GM19455 (cell line): Measurements from ENCODE around the gene PNLIPRP2.

Experiments used
- ATAC-seq: cut with Tn5 transposase; IDR thresholded peaks from one replicate; pipeline ENCODE4 v1.9.1; 2021; ENCODE audit not compliant: unreplicated experiment

The PNLIPRP2 gene

GRCh38 chr10:116612107-116612769, 8.5 kb upstream of the PNLIPRP2 start:
- no peak for ATAC-seq

- no peak for ATAC-seq
These were observed 7.3 kb upstream of the PNLIPRP2 start for GRCh38 chr10:116613471-116613870.

DNA sequence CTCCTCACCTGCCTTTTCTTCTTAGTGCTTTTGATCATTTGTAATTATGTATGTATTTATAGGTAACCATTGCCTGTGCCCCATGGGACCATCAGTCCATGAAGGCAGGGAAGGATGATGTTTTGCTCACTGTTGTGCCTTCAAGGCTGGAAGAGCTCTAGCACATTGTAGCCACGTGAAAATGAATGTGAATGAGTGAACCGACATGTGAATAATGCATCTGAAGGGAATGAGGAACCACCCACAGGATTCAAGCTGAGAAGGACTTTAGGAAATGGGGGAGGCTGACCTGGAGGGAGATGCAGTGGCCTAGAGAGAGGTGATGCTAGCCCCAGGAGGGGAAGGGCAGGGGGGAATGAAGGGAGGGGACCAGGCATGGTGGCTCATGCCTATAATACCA, 6.0 kb upstream of the PNLIPRP2 start:
- ATAC-seq = no peak

DNA sequence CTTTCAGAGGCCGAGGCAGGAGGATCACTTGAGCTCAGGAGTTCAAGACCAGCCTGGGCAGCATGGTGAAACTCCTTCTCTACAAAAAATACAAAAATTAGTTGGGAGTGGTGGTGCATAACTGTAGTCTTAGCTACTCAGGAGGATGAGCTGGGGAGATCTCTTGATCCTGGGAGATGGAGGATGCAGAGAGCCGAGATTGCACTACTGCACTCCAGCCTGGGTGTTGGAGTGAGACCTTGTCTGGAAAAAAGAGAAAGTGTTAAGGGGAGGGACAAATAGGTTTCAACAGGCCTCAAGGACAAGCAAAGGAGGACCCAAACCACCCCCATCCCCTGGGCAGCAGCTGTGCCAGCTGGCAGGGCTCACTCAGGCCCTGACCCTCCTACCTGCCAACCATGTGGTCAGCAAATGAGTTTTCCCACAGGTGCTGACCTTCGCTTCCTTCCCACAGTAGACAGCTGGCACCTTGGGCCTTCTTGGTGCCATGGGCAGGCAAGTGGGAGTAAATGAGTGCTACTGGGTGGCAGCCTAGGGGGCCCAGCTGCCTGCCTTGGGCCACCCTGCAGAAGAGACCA, 5.5 kb upstream of the PNLIPRP2 start:
- no peak for ATAC-seq

DNA sequence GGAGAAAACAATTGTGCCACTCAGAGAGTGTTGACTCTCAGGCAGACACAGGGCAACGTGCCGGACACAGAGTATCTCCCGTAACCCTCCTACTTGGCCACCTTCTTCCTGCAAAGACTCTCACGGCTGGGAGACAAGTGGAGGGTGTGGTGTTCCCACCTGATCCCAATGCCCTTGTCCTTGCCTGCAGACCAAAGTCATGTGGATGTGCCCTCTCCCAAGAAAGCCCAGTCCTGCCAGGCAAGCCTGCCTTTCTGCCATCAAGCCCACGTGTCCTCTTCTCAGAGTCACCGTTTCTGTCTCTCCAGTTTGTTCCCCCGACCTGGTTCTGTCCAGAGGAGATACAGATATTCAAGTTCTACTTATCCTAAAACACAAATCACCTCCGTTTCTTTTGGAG, 723 bp downstream of the PNLIPRP2 start:
- no peak for ATAC-seq

DNA sequence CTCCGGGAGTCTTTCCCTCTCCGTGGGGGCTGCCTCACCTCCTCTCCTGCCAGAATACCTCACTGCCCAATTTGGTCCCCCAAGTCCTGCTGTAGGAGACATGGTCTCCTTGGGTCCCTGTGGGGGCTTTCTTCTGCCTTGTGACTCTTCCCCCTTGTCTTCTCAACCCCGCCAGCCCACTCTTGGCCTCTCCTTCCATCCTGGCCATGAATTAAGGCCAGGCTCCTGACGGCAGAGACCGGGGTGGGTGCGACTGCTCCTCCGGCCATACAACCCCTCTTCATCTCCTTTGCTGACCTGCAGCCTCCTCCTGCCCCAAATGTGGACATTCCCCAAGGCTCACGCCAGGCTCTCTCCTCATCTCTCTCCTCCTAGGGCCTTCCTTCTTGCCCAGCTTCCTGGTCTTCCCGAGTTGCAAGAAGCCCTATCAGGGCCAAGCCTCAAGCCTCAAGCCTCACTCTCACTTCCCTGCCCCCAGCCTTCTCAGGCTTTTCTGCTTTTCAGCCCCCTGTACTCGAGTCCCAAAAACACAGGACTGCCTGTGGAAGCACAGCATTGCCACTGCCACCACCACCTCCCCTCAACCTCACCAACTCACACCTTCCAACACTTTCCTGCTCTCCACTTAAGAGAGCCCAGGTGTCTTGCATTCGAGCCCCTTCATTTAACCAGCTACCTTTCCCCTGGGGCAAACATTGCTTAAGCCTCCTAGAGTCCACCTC, 1.3 kb downstream of the PNLIPRP2 start:
- ATAC-seq = no peak

DNA sequence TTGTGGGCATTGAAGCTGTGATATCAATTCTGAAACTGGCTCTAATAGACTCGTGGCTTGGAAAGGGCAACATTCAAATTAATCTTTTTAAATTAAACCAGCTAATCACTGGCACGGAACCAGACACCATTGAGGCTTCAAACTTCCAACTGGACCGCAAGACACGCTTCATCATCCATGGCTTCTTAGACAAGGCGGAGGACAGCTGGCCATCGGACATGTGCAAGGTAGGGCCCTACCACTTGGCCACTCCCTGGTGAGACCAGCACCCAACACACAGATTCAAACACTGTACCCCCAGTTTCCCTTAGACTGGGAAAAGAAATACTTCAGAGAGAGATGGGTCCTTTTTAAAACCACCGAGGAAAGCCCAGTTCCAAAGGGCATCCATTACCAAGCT, 5.1 kb downstream of the PNLIPRP2 start:
- ATAC-seq = no peak

GRCh38 chr10:116626815-116627214, 6.1 kb downstream of the PNLIPRP2 start:
- no peak for ATAC-seq

GRCh38 chr10:116627386-116627933, 6.7 kb downstream of the PNLIPRP2 start:
- no peak for ATAC-seq

GRCh38 chr10:116629340-116629739, 8.6 kb downstream of the PNLIPRP2 start:
- no peak for ATAC-seq

DNA sequence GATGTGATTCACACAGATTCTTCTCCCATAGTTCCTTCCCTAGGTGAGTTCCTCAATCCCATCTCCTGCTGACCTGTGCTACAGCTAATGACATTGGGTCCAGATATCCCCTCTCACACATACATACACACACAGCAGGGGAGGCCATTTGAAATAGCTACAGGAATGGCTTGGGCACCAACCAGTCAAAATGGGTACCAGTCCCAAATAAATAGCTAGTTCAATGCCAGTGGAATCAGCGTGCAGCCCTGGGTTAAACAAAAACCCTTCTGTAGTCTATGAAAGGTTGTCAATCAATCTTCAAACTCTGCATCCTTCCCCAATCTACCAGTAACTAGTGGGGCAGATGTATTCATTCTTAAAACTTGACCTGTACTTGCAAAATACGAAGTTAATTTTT, 9.3 kb downstream of the PNLIPRP2 start:
- ATAC-seq = no peak

GRCh38 chr10:116631871-116632295, 11.1 kb downstream of the PNLIPRP2 start:
- no peak for ATAC-seq

GRCh38 chr10:116632596-116633215, 12.0 kb downstream of the PNLIPRP2 start:
- ATAC-seq = no peak

DNA sequence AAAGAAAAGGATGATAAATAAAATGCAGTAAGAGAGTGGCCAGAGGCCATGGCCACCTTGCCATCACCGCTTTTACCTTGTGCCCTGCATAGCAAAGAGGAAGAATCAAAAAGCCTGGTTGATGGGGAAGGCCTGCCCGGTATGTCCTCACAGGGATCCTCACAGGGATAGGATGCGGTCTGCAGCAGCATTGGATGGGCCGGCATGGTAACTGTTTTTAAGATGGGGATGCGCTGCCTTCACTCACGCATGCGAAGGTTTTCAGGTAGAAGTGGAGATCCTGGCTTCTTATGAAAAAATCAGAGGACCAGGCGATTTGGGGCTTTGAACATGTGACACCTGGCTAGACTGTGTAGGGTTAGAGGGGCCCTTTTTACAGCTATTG, 12.5 kb downstream of the PNLIPRP2 start:
- ATAC-seq = no peak

DNA sequence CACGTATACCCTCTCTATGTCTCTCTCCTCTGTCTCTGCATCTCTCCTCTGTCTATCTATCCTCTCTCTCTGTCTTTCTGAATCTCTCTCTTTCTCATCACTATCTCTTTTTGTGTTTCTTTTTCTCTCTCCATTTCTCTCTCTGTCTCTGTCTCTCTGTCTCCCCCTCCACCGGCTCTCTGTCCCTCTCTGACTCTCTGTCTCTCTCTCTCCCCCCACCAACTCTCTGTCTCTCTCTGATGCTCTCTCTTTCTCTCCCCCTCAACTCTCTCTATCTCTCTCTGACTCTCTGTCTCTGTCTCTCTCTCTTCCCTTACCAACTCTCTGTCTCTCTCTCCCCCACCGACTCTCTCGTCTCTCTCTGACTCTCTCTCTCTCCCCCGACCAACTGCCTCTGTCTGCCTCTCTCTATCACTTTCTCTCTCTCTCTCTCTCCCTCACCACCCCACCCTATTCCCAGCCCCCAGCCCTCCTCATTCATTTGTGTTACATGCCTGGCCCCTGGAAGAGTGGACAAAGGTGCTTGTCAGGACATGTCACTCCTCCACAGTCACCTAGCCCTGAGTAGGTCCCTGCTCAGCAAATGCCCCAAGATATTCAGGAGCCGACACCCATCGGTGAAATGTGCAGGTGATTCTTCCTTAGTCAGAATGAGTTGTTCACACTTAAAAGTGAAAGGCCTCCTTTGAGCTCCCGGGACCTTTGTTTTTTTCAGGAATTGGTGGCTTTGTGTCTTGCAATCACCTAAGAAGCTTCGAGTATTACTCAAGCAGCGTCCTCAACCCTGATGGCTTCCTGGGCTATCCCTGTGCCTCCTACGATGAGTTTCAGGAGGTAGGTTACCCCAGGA, 13.6 kb downstream of the PNLIPRP2 start:
- no peak for ATAC-seq

- no peak for ATAC-seq
These were observed 15.6 kb downstream of the PNLIPRP2 start for GRCh38 chr10:116636385-116636784.

DNA sequence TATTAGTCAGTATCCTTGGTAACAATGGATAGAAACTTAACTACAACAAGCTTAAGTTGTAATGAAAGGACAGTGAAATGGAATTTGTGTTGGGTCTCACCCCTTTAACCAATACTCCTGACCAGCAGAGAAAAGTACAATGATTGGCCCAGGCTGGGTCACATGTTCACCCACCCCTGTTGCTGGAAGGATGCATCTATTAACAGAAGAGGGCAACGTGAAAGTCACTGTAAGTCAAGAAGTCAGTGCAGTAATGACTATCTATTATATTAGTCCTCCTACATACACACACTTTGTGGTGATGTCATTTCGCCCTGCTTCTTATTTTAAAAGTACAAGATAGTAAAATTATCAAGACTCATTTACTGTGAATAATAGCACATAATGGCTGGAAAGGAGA, 16.2 kb downstream of the PNLIPRP2 start:
- no peak for ATAC-seq

- no peak for ATAC-seq
These were observed 17.1 kb downstream of the PNLIPRP2 start for GRCh38 chr10:116637830-116638229.

DNA sequence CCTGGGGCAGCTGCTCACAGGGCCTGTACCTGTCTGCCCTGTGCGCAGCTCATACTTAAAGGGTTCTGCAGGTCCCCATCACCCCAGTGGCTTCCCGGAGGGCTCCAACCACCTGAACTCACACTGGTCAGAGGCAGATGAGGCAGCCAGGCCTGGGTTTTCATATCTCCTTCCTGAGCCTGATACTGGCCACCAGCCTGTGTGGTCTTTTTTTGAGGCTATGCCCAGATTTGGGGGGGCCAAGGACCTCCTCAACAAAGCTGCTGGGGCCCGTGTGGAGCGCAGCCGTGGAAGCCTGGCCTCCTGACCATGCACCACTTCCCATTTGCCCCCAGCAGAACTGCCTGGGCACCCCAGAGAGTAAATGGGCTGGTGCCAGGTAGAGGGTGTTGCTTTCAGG, 25.7 kb downstream of the PNLIPRP2 start:
- no peak for ATAC-seq

GRCh38 chr10:116648903-116649302, 28.1 kb downstream of the PNLIPRP2 start:
- ATAC-seq = no peak

GRCh38 chr10:116653885-116654284, 33.1 kb downstream of the PNLIPRP2 start:
- no peak for ATAC-seq
